DOHH2 (cell line): ENCODE results near the gene ATP5MC2.

Experiments used
- EZH2phosphoT487 ChIP-seq: fragments of 200-600 bp; sonication (generic); IDR thresholded peaks from 2 replicates; pipeline ENCODE4 v1.6.1; 2017; ENCODE audit warnings: borderline replicate concordance, mild to moderate bottlenecking, antibody characterized with exemption, low read length, moderate library complexity, mixed read lengths
- TF ChIP-seq, protein P1 (sequence below): fragments of 200-600 bp; sonication (generic); IDR thresholded peaks from one replicate; pipeline ENCODE4 v1.5.1; 2014; ENCODE audit warnings: antibody characterized with exemption, mild to moderate bottlenecking, low read depth, low read length; ENCODE audit not compliant: poor library complexity, severe bottlenecking

DNA sequence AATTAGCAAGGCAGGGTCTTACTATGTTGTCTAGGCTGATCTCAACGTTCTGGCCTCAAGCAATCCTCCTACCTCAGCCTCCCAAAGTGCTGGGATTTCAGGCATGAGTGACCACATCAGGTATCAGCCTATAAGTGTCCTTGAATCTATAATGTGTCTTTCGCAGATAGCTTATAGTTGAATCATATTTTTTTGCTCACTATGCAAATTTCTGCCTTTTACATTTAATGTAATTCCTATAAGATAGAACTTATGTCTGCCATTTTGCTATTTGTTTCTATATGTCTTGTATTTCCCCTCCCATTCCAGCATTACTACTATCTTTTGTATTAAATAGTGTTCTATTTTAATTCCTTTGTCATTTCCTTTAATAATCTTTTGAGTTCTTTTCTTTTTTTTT, 39.2 kb downstream of the ATP5MC2 start:
- TF ChIP-seq, protein P1, sequence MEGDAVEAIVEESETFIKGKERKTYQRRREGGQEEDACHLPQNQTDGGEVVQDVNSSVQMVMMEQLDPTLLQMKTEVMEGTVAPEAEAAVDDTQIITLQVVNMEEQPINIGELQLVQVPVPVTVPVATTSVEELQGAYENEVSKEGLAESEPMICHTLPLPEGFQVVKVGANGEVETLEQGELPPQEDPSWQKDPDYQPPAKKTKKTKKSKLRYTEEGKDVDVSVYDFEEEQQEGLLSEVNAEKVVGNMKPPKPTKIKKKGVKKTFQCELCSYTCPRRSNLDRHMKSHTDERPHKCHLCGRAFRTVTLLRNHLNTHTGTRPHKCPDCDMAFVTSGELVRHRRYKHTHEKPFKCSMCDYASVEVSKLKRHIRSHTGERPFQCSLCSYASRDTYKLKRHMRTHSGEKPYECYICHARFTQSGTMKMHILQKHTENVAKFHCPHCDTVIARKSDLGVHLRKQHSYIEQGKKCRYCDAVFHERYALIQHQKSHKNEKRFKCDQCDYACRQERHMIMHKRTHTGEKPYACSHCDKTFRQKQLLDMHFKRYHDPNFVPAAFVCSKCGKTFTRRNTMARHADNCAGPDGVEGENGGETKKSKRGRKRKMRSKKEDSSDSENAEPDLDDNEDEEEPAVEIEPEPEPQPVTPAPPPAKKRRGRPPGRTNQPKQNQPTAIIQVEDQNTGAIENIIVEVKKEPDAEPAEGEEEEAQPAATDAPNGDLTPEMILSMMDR = no peak
- no peak for TF ChIP-seq EZH2phosphoT487
